C4-2B (cell line): ENCODE measurements around the gene SEMG2.

Source experiments
- H3K27ac ChIP-seq: fragments of 450-650 bp; 2 replicates; pipeline ENCODE4 v1.5.1; 2017
- CTCF ChIP-seq: fragments of 450-650 bp; conservative IDR thresholded peaks from 2 replicates; pipeline ENCODE4 v1.5.1; 2017; ENCODE audit warnings: mild to moderate bottlenecking
- ZFX ChIP-seq: fragments of 450-650 bp; IDR thresholded peaks from 2 replicates; pipeline ENCODE4 v1.6.1; 2017

Gene SEMG2

GRCh38 chr20:45183084-45183483, 38.1 kb upstream of the SEMG2 start:
- H3K27ac ChIP-seq, result no peak overlapping the region
- no peak for TF ChIP-seq ZFX
- TF ChIP-seq CTCF, result no peak

- TF ChIP-seq ZFX (no peak), CTCF (no peak)
- no peak overlapping the region for H3K27ac ChIP-seq
Observed at GRCh38 chr20:45187693-45188092, 33.5 kb upstream of the SEMG2 start.

- no peak for TF ChIP-seq ZFX
- no peak for TF ChIP-seq CTCF
- no peak overlapping the region for H3K27ac ChIP-seq
Observed at GRCh38 chr20:45189067-45189609, 32.0 kb upstream of the SEMG2 start.

- H3K27ac ChIP-seq, result no peak overlapping the region
- TF ChIP-seq CTCF (no peak), ZFX (no peak)
Observed at GRCh38 chr20:45189861-45190260, 31.3 kb upstream of the SEMG2 start.

- no peak for TF ChIP-seq CTCF
- H3K27ac ChIP-seq, result no peak overlapping the region
Observed at GRCh38 chr20:45191926-45192325, 29.2 kb upstream of the SEMG2 start.

GRCh38 chr20:45193331-45193730, 27.8 kb upstream of the SEMG2 start:
- TF ChIP-seq ZFX, result no peak
- no peak for TF ChIP-seq CTCF
- no peak overlapping the region for H3K27ac ChIP-seq

GRCh38 chr20:45206725-45207124, 14.4 kb upstream of the SEMG2 start, which contains the start of gene SEMG1:
SEMG1 (plus strand) TSS chr20:45207033; CDS start chr20:45207054, 21 bp downstream.
- H3K27ac ChIP-seq, result no peak within 1 kb of the TSS
- TF ChIP-seq ZFX, result no peak
- no peak for TF ChIP-seq CTCF
